ENCODE results near the gene IDI1. TPM values are rescaled to one million over a fixed set of nuclear protein-coding genes. Genes with fewer than 3 reads are reported as not detected.

Gene IDI1
- total RNA-seq, 1 donor from 2014 or later, result 160 TPM

GRCh38 chr10:997266-998022 lies 51.5 kb downstream of the IDI1 start:
- FAIRE-seq, result no peak

GRCh38 chr10:996031-996430 lies 52.9 kb downstream of the IDI1 start:
- no peak for DNase-seq (ENCODE audit: low spot score in 2 of 2)
- no peak for FAIRE-seq

More at GRCh38 chr10:997266-998022, 51.5 kb downstream of the IDI1 start:
- no peak for DNase-seq (ENCODE audit: low spot score in 2 of 2)

- FAIRE-seq (no peak), DNase-seq (ENCODE audit: low spot score in 2 of 2) (no peak)
Measured at GRCh38 chr10:995559-995926, 53.4 kb downstream of the IDI1 start.

- no peak for FAIRE-seq
- no peak for DNase-seq (ENCODE audit: low spot score in 2 of 2)
Measured at GRCh38 chr10:994836-995558, 53.9 kb downstream of the IDI1 start.

- FAIRE-seq, result no peak
Measured at GRCh38 chr10:992871-993270, 56.0 kb downstream of the IDI1 start.

GRCh38 chr10:992467-992866 lies 56.5 kb downstream of the IDI1 start:
- DNase-seq (ENCODE audit: low spot score in 2 of 2) (no peak), FAIRE-seq (no peak)

More at GRCh38 chr10:992871-993270, 56.0 kb downstream of the IDI1 start:
- no peak for DNase-seq (ENCODE audit: low spot score in 2 of 2)

GRCh38 chr10:990808-991207 lies 58.1 kb downstream of the IDI1 start:
- no peak for FAIRE-seq
- no peak for DNase-seq (ENCODE audit: low spot score in 2 of 2)

Other genes with a start within 250 kb of the IDI1 start
- gene LARP4B, start 117.4 kb downstream of the IDI1 start, total RNA-seq, result 29.3 TPM
- 21.6 TPM for gene GTPBP4, start 60.7 kb downstream of the IDI1 start, total RNA-seq
- gene IDI2, start 23.3 kb downstream of the IDI1 start, total RNA-seq, result not detected
- gene WDR37, start 7.3 kb upstream of the IDI1 start, total RNA-seq, result 32.6 TPM

Data from frontal cortex (tissue), 4 donors.